Measurements from ENCODE around the gene HPS3.
A peak's percentile ranks its signal among the peaks of the same experiment; 100 is the strongest.
"Not testable (repeated sequence)": the region's sequence is repeated elsewhere in the genome, so short reads cannot be mapped to it uniquely, and the experiment has no call there.

Gene HPS3, protein sequence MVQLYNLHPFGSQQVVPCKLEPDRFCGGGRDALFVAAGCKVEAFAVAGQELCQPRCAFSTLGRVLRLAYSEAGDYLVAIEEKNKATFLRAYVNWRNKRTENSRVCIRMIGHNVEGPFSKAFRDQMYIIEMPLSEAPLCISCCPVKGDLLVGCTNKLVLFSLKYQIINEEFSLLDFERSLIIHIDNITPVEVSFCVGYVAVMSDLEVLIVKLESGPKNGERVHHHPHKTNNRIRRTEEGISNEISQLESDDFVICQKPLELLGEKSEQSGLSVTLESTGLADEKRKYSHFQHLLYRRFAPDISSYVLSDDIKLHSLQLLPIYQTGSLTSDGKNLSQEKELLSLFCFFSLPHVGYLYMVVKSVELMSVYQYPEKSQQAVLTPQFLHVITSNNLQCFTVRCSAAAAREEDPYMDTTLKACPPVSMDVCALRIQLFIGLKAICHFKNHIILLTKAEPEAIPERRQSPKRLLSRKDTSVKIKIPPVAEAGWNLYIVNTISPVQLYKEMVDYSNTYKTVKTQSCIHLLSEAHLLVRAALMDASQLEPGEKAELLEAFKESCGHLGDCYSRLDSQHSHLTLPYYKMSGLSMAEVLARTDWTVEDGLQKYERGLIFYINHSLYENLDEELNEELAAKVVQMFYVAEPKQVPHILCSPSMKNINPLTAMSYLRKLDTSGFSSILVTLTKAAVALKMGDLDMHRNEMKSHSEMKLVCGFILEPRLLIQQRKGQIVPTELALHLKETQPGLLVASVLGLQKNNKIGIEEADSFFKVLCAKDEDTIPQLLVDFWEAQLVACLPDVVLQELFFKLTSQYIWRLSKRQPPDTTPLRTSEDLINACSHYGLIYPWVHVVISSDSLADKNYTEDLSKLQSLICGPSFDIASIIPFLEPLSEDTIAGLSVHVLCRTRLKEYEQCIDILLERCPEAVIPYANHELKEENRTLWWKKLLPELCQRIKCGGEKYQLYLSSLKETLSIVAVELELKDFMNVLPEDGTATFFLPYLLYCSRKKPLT

DNA sequence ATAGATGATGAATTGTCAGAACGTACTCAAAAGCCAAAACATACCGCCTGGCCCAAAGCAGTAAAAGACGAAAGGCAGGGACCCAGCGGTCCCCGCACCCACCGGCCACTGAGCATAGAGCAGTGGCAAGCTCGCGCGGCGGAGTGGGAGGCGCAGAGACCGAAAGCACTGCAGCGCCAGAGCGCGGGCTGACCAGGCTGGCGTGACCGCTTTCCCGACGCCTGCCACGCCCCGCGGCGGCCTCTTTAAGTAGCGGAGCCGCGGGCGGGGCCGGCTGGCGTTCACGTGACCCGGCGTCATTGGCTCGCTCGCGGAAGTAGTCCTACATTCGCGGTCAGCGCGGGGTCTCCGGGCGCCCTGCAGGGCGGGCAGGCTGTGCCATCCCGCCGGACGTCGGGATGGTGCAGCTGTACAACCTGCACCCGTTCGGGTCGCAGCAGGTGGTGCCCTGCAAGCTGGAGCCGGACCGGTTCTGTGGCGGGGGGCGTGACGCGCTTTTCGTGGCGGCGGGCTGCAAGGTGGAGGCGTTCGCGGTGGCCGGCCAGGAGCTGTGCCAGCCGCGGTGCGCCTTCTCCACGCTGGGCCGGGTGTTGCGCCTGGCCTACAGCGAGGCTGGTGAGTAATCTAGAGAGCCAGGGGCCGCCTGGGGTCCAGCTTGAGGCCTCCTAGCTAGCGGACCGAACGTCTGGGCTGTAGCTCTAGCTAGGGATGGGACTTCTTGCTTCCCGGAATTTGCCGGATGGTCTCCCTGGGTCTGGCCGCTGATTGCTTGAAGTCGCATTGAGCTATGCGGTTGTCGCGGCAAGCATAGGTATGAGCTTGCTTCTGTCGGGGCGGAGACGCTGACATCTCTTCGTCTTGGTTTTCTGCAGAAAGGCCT is at the start of gene HPS3:
Gene HPS3, plus strand, starts transcription at position 313 of the 880 bp plus-strand sequence. Its CDS starts 86 bp downstream, at position 399.
- DNase-seq: peak; percentile 87

DNA sequence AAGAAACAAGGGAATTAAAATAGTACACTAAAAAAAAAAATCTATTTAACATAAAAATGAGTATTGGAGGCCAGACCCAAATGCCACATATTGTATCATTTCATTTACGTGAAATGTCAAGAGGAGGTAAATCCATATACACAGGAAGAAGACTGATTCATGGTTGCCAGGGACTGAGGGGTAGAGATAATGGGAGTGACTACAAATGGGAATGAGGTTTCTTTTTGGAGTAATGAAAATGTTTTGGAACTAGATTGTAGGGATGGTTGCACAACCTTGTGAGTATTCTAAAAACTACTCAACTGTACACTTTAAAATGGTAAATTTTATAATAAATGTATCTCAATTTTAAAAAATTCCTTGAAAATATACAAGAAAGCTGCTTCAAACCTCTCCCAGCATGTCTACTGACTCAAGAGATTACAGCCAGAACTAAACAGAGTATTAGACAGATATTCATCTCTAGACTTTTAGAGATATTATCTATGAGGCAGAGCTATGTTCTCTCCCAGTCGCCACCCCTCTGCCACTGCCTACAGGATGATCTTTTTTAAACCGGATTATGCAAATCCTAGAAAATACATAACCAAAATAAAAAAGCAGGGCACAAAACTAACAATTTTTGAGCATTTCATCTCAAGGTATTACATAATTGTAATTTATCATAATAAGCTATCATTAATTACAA is 49.3 kb upstream of the HPS3 start:
- peak; percentile 31 for DNase-seq

DNA sequence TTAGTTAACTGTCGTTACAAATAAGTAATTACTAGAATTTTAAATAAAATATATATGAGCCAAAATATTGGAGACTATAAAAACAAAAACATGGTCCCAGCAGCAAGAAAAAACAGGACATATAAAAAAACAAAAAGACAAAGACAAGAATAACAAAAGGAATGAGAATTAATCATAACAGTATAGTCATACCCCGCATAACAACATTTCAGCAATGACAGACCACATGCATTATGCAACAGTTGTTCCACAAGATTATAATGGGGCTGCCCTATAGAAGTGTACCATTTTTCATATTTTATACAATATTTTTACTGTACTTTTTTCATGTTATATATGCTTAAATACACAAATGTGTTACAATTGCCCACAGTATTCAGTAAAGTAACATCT is 48.7 kb upstream of the HPS3 start:
- peak; percentile 64 for DNase-seq

DNA sequence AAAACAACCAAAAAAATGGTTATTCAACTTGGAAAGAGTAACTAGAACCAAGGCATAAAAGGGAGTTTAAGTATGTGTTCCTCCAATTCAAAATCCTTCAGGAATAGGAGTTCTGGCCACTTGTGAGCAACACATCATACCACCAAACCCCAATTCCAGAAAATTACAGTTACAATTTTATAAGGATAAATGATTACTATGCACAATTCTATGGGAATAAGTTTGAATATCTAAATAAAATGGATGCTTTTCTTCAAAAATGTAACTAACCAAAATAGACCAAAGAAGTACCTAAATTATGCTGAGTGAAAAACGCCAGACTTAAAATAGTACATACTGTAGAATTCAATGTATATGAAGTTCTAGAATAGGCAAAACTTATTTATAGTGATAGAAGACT is 47.7 kb upstream of the HPS3 start:
- no peak for DNase-seq

DNA sequence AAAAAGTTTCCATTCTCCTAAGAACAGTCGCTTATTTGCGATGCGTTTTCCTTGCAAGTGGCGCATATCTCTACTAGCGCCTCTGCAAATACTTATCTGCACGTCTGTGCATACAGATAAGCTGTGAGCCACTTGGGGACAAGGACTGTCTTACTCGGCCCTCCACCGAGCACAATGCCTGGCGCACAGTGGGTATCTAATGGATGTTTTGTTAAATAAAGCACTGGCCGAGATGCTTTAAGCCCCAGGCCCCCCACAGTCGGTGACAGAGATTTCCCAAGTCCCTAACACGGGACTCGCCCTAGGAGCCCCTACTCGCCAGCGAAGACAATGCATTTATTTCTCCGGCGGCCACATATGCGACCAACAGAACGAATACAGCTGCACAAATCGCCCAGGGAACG is 43.6 kb upstream of the HPS3 start:
- peak; percentile 28 for DNase-seq

DNA sequence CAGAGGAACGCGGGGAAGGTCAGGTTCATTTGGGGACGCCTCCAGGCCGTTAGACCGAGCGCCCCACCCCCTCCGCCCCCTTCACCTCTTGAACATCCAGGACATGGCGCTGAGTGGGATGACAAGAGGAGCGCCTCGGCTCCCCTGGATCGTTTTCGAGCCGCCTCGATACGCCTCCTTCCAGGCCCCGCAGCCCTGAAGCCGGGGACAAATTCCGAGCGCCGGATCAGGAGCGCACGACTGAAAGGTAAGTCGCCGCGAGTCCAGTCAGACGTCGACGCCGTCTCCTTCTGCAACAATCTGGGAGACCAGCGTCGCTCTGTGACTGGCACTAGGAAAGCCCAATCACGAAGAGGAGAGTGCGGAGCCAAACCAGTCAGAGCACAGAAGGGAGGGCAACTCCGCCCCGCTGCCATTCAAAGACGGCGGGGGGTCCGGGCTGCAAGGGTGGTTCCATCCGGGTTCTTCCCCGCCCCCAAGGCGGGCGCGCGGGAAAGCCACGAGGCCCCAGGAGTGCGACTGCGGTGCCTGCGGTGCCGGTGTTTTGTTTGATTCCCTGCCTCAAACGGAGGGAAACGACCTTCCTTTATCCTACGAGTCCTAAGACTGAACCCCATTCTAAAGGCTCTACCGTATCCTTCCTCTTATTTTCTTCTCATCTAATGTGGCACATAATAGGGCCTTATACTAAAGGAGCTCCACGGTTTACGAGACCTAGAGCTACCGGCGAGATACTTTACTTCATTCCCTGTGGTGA is 43.0 kb upstream of the HPS3 start, which contains the start of gene HLTF:
Gene HLTF, minus strand, starts transcription at position 302 of the 757 bp plus-strand sequence. Its CDS starts 197 bp downstream, at position 105.
- peak; percentile 100 for DNase-seq

DNA sequence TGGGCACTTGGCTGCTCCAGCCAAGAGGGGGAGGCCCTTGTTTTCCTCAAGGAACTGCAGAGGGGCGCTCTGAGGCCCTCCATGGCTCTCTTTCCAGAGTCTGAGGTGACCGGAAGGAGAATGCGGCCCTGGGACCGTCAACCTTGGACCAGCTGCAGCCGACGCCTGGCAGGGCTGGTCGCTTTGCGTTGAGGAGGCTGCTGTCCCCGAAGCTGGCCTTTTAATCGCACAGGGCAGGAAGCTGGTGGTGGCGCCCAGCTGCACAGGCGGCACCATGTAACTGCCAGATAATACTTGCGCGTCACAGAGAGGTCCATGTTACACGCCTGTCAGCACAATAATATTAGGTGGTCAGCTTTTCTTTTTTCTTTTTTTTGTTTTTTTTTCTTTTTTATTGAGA is 42.2 kb upstream of the HPS3 start:
- DNase-seq: no peak

DNA sequence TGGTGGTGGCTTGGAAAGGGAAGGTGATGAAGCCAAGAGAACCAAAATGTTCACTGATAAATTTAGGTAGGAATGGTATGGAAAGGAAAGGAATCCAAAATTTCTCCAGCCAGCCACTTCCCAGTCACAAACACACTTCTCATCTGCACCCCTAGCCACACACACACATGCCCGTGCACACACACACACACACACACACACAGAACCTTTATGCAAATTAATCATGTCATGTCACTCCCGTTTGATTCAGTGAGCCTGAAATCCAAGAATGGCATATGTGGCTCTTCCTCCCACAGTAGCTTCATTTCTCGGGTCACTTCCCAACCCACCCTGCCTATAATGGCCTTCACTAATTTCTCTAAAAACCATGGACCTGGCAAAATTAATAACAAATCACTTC is 40.0 kb upstream of the HPS3 start:
- DNase-seq: no peak

DNA sequence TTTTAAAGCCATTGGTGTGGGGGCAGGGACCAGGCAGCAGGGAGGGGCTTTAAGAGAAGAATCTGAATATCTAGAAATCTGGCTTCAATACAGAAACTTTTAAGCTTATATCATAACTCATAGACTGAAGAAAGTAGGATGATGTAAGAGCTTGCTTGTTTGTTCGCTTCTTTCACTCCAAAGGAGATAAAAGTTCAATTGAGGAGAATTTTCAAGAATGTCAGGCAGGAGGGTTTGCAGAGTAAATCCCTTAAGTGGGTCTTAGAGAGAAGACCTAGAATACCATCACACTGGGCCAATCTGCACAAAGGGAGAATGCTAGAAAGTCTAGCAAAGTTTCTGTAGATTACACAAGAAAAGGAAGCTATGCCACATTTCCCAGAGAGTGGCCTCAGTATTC is 39.0 kb upstream of the HPS3 start:
- no peak for DNase-seq

DNA sequence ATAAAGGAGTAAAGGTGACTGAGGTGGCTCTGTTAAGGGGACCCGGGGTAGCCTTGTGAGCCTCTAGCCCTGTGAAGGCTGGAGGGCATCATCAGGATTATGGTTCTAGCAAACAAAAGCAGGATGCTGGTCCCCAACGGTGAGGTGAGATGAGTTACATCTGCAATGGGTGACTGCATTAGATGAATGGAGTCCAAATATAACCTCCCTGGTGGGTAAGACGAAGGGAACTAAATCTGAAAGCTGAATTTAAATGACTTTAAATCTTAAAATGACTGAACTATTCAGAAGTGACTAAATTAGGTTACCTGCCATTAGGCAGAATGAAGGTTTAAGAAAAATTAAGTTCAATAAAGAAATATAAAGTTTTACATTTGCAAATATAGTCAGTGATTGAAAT is 38.5 kb upstream of the HPS3 start:
- no peak for DNase-seq

DNA sequence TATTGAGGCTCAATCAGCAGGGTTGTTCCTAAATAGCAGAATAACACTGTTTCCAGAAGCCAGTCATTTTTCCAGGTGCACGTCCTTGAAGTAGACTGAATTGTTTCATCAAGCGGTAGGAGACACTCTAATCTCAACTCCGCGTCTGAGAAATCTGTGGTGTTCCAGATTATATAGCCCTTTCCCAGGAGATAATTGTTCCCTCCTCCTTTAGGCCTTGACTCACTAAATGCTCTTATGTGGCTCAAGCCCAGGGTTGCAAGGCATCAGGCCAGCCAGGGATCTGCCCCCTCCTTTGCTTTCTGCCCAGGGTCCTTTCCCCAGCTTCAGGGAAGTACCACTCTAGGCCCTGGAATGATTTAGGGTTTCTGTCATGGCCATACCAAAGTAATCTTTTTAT is 37.5 kb upstream of the HPS3 start:
- DNase-seq: no peak

DNA sequence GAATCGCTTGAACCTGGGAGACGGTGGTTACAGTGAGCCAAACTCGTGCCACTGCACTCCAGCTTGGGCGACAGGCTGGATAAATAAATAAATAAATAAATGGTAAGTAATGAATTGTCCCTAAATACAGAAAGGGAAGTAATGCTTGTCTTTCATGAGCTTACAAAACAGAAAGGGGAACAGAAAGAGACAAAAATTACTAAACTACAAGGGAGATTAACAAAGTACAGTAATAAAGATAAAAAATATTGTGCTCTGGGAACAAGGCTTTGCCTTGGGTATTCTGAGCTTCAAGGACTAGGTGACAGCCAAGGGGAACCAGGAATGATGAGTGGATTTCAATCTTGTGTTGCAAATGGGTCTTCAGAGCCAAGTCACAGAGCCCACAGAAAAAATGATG is 34.0 kb upstream of the HPS3 start:
- DNase-seq: no peak

DNA sequence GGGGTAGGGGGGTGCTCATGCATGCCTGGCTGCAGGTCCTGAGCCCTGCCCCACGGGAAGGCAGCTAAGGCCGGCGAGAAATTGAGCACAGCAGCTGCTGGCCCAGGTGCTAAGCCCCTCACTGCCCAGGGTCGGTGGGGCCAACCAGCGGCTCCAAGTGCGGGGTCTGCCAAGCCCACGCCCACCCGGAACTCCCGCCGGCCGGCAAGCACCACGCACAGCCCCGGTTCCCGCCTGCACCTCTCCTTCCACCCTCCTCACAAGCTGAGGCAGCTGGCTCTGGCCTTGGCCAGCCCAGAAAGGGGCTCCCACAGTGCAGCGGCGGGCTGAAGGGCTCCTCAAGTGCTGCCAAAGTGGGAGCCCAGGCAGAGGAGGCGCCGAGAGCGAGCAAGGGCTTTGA is 31.5 kb upstream of the HPS3 start:
- not testable (repeated sequence) for DNase-seq

DNA sequence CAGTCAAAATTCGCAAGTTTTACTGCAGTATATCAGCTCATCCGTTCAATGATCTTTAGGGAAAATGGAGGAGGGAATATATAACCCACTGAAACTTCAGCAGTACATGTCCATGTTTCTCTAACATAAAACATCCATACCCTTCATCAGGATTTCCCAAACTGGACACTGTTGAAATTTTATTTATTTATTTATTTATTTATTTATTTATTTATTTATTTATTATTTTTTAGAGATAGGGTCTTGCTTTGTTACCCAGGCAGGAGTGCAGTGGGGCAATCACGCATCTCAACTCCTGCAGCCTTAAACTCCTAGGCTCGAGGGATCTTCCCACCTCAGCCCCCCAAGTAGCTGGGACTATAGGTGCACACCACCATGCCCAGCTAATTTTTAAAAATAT is 28.3 kb upstream of the HPS3 start:
- DNase-seq: no peak

DNA sequence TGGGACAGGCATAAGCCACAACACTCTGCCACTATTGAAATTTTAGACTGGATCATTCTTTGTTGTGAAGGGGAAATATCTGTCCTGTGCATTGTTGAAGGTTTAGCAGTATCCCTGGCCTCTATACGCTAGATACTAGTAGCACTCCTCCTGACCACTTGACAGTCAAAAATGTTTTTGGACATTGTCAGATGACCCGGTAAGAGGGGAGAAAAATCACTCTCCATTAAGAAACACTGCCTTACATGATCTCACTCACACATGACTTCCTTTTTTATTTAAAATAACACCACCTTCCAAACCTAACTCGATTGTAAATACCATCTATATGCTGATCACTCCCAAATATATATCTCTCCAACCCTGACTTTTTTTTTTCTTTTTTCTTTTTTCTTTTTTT is 27.8 kb upstream of the HPS3 start:
- DNase-seq: no peak

DNA sequence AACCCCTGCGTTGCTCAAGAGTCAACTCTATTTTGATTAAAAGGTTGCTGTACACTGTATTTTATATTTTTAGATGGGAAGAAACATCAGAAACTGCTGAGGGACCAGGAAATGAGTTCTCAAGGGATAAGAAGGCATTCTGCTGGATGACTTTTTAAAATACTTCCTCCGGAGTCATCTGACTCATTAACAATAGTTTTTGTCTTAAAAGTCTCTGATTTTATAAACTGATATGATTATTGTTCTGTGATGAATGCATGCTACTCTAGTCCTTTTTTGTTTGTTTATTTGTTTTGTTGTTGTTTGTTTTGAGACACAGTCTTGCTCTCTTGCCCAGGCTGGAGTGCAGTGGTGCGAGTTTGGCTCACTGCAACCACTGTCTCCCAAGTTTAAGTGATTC is 25.0 kb upstream of the HPS3 start:
- DNase-seq: no peak

DNA sequence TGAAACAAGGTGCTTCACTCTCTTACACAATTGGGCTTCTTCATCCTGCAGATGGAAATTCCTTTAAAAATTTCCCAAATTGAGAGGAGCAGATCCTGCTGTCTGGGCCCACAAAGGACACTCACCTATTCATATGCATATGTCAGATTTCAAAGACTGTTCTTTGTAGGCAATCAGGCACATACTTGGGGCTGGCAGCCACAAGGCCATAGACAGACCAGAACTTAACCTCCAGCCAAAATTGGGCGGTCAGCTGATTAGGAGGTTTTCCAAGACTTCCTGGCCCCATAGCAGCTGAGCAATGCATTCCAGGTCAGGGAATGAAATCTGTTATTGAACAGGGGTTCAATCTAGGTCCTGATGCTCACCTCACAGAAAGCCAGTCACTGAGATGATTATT is 15.0 kb upstream of the HPS3 start:
- DNase-seq: no peak

DNA sequence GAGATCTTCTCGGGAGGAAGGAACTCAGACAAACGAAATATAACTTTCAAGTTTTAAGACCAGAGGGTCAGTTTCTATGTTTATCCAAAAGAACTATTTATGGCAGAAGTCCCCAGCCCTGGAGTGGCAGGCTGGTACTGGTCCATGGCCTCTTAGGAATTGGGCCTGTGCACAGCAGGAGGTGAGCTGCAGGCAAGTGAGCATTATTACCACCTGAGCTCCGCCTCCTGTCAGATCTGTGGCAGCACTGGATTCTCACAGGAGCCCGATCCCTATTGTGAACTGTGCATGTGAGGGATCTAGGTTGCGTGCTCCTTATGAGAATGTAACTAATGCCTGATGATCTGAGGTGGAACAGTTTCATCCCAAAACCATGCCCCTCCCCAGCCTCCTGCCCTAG is 14.3 kb upstream of the HPS3 start:
- DNase-seq: no peak

DNA sequence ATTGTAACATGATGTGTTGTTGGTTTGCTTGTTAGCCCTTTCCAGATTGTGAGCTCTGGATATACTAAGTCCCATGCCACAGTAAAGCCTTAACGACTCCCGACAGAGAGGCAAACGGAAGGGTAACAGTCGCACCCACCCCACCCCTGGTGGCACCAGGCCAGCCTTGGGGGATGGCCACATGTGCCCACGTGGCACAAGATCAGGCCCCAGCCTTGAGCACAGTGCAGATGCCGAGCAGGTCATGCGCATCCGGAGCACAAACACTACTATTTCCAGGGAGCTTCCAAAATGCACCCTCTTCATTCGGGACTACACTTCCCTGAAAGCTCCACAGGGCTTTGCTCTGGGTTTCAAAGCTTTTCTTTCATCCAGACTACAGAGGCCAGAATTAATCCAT is 10.7 kb upstream of the HPS3 start:
- no peak for DNase-seq

DNA sequence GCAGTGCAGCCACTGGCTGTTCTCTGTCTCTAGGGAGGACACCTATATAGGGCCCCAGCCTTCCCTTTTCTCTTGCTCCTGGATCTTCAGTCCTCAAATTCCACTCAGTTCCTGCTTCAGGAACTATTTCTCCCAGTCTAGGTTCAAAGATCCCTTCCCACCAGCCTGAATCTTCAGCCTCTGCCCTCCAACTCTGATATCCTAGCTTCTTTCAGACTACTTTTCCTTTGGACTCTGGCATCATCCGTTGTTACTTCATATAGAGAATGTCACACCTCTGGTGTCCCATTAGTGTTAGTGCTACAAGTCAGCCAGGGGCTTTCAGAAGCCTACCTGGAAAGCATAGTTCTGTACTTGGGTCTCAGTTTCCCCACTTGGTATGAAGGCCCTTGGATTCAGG is 10.0 kb upstream of the HPS3 start:
- DNase-seq: no peak

Data from fibroblast of skin of right biceps (primary cell).